Neural crest cell (in vitro differentiated cells): Measurements from ENCODE around the gene RPL36A. TPM values are rescaled to one million over a fixed set of nuclear protein-coding genes. Genes with fewer than 3 reads are reported as not detected.

Experiments used
- DNase-seq: peaks from one replicate; pipeline ENCODE4 v3.0.0; 2021; ENCODE audit warnings: low read depth, mixed read lengths, low spot score
- H3K27ac Mint-ChIP-seq: one replicate; pipeline ENCODE4 v1.8.0; 2021; ENCODE audit warnings: mild to moderate bottlenecking, mixed read lengths; ENCODE audit not compliant: unreplicated experiment
- H3K27me3 Mint-ChIP-seq: 2 replicates; pipeline ENCODE4 v1.8.0; 2021; ENCODE audit warnings: low read depth, mild to moderate bottlenecking, mixed read lengths
- H3K36me3 Mint-ChIP-seq: 2 replicates; pipeline ENCODE4 v1.8.0; 2021; ENCODE audit warnings: low read depth, mild to moderate bottlenecking, mixed read lengths
- H3K4me1 Mint-ChIP-seq: 2 replicates; pipeline ENCODE4 v1.8.0; 2021; ENCODE audit warnings: mixed read lengths
- H3K4me3 Mint-ChIP-seq: one replicate; pipeline ENCODE4 v1.8.0; 2021; ENCODE audit warnings: mild to moderate bottlenecking, mixed read lengths
- H3K9me3 Mint-ChIP-seq: 2 replicates; pipeline ENCODE4 v1.8.0; 2021; ENCODE audit warnings: mixed read lengths
- CTCF ChIP-seq: fragments of 200-600 bp; sonication (generic); conservative IDR thresholded peaks from 2 replicates; pipeline ENCODE4 v1.5.0; 2021; ENCODE audit warnings: antibody characterized with exemption, mild to moderate bottlenecking
- total RNA-seq: library from RNA; stranded (reverse); gene quantifications from 2 replicates; pipeline ENCODE4 v1.2.1, GENCODE V29; 2021

Gene RPL36A
- total RNA-seq, 1 donor from 2014 or later: 316 TPM

DNA sequence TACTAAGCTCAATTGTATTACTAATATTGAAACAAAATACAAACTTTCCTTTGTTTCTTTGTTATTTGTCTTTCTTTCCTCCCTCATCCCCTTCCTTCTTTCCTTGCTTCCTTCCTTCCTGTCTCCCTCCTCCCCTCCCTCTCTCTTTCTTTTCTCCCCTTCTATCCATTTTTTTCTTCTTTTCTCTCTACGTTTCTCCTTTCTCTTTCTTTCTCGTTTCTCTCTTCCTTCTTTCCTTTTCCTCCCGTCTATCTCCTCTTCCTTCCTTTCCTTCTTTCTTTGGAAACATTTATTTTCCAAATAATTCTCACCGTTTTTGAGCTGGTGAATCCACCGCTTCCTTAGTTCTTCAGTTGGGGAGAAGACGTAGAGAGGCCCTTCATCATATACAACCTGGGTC lies 21.1 kb upstream of the RPL36A start:
- DNase-seq: no peak
- H3K27me3 Mint-ChIP-seq: peaks cover 2% of the 10 kb centered on the region
- H3K9me3 Mint-ChIP-seq: no peaks in the 10 kb centered on the region
- no peak for TF ChIP-seq CTCF
- H3K4me3 Mint-ChIP-seq: no peak overlapping the region
- H3K36me3 Mint-ChIP-seq: no peaks in the 10 kb centered on the region
- no peaks in the 10 kb centered on the region for H3K4me1 Mint-ChIP-seq
- no peak overlapping the region for H3K27ac Mint-ChIP-seq

DNA sequence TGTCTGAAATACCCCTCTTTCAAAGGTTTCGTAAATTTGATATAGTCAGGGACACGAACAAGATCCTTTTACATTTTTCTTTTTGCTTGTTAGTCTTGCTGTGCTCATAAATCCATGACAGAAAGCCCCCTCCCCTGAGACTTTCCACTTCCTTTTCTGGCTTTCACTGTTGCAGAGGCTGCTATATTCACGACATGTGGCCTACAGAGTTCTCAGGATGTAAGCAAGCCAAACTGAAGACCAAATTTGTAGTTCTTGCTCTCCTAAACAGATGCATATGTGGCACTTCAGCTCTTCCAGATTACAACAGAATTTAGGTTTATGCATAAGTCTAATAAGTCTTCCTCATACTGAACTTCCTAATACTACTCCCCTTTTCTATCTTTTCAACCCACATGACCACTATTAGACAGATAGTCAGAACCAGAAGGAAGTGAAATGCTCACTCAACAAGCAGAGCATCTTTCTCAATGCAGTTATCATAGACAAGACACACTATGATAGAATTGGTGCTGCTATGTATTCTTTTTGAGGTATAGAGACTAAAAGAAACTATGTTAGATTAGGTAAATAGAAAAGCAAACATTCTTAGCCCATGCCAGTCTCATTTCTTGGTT lies 19.8 kb upstream of the RPL36A start:
- Mint-ChIP-seq H3K4me1 (no peaks in the 10 kb centered on the region), H3K4me3 (no peak overlapping the region)

DNA sequence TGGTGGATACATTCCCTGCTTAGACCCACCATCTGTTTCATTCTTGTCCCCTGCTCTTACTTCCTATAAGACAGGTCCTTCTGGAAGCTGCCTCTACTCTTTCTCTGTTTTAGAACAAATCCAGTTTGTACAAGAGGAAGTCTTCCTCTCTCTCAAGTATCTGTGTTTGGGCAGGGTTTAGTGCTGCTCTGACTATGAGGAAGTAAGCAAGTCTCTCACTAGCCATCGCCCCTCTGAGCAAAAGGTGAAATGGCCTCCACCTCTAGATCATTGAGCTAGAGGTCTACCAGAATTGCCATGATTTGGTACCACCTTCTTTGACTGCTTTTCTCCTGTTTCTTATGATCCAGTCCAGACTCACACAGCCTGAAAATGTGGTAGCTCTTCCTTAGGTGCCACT lies 13.3 kb upstream of the RPL36A start:
- H3K27ac Mint-ChIP-seq: no peak overlapping the region
- no peak for TF ChIP-seq CTCF
- no peak for DNase-seq
- no peaks in the 10 kb centered on the region for H3K4me1 Mint-ChIP-seq
- H3K36me3 Mint-ChIP-seq: no peaks in the 10 kb centered on the region
- H3K9me3 Mint-ChIP-seq: peaks cover 3% of the 10 kb centered on the region
- H3K27me3 Mint-ChIP-seq: no peaks in the 10 kb centered on the region
- no peak overlapping the region for H3K4me3 Mint-ChIP-seq

More for the DNA sequence above, 19.8 kb upstream of the RPL36A start:
- Mint-ChIP-seq H3K27me3 (peaks cover 2% of the 10 kb centered on the region), H3K27ac (no peak overlapping the region), H3K36me3 (no peaks in the 10 kb centered on the region), H3K9me3 (peaks cover 3% of the 10 kb centered on the region)
- no peak for DNase-seq
- TF ChIP-seq CTCF: no peak

- no peak for DNase-seq
- H3K9me3 Mint-ChIP-seq: no peaks in the 10 kb centered on the region
- H3K4me1 Mint-ChIP-seq: peaks cover 10% of the 10 kb centered on the region
- no peaks in the 10 kb centered on the region for H3K36me3 Mint-ChIP-seq
- no peak overlapping the region for H3K27ac Mint-ChIP-seq
- no peaks in the 10 kb centered on the region for H3K27me3 Mint-ChIP-seq
- no peak overlapping the region for H3K4me3 Mint-ChIP-seq
- TF ChIP-seq CTCF: no peak
These were observed 7.1 kb upstream of the RPL36A start for GRCh38 chrX:101383679-101384205.

DNA sequence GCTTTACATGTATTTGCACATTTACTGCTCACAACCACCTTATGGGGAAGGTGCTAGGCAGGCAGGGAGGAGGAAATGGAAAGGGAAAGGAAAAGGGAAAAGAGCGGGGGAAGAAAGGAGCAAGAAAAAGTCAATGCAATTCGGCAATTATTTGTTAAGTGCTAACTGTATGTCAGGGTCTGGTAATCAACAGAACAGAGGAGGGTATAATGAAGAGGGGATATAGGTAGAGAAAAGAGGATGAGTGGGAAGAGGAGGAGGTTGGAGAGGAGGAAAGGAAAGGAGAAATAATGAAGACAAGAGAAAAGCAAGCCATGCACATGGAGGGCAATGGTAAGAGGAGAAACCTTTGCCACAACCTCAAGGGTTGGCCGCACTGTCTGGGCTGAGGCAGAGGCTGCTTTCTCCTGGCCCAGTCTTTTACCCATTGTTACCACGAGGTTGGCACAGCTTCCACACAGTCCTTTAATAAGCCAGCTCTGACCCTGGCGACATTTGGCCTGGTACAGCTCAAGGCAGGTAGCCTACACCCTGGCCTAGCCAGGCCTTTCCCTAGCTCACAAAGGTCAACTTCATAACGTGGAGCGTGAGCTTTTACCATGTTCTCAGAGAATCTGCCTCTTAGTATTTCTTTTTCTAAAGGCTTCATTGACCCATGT lies 5.7 kb upstream of the RPL36A start:
- Mint-ChIP-seq H3K4me1 (peaks cover 10% of the 10 kb centered on the region), H3K27me3 (no peaks in the 10 kb centered on the region), H3K36me3 (no peaks in the 10 kb centered on the region), H3K27ac (no peak overlapping the region), H3K4me3 (no peak overlapping the region), H3K9me3 (no peaks in the 10 kb centered on the region)
- no peak for TF ChIP-seq CTCF
- no peak for DNase-seq
